Measurements from ENCODE around the gene DLL4.
"Not testable (repeated sequence)": the region's sequence is repeated elsewhere in the genome, so short reads cannot be mapped to it uniquely, and the experiment has no call there.

DLL4 gene

DNA sequence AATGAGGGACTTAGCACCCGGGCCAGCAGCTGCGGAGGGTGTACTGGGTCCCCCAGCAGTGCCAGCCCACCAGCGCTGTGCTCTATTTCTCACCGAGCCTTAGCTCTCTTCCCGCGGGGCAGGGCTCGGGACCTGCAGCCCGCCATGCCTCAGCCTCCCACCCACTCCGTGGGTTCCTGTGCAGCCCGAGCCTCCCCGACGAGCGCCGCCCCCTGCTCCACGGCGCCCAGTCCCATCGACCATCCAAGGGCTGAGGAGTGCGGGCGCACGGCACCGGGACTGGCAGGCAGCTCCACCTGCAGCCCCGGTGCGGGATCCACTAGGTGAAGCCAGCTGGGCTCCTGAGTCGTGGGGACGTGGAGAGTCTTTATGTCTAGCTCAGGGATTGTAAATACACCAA is 32.6 kb downstream of the DLL4 start:
- DNase-seq, result not testable (repeated sequence)

DNA sequence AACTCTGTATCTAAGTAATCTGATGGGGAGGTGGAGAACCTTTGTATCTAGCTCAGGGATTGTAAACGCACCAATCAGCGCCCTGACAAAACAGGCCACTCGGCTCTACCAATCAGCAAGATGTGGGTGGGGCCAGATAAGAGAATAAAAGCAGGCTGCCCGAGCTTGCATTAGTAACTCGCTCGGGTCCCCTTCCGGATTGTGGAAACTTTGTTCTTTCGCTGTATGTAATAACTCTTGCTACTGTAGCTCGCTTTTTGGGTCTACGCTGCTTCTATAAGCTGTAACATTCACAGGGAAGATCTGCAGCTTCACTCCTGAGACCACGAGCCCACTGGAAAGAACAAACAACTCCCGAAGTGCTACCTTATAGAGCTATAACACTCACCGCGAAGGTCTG is 33.2 kb downstream of the DLL4 start:
- not testable (repeated sequence) for DNase-seq

DNA sequence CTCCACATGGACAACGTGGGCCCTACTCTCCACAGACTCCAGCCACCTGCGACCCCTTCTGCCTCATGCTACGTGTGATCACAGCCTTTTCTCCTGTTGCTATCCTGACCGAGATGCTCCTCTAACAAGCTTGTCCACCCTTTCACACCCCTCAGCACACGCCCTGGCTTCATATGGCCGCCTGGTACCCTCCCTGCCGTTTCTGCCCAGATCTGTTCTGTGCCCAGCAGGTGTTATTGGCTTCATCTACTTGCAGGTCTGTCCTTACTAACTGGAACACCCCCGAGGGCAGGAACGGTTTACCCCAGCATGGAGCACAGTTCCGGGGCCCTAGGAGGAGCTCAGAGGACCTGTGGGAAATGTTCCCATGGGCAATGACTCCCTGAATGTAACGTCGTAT is 34.1 kb downstream of the DLL4 start:
- no peak for DNase-seq

DNA sequence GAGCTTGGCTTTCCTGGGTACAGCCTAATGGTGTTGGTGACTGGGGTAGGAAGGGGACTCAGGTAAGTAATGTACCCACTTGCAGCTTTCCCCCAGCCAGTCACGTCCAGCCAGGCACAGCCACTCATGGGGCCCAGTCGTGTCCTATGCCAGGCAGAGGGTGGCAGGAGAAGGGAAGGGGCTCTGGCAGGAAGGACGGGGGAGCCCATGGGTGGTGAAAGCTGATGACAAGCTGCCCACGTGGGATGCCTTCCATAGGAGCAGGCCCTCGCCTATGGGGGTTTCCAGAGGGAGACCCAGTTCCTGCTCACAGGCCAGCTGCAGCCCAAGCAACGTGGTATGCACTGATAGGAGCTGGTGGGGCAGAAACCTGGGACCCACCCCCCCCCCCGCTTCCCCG is 34.9 kb downstream of the DLL4 start:
- no peak for DNase-seq

DNA sequence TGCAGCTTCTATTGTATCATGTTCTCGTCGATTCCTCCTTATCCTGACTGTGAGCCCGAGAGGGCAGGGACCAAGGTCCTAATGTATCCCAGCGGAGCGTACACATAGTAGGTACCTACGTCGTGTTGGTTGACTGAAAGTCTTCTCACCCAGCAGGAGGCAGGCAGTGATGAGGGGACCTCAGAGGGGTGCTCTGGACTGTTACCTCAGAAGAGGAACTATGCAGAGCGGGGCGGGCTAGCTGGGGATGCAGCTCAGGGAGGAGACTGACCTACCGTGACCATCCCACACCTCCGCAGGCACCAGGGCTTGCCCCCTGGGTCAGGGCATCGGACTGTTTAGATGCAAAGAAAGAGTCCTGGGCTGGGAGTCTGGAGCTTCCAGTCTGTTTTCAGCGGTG is 35.5 kb downstream of the DLL4 start:
- no peak for DNase-seq

DNA sequence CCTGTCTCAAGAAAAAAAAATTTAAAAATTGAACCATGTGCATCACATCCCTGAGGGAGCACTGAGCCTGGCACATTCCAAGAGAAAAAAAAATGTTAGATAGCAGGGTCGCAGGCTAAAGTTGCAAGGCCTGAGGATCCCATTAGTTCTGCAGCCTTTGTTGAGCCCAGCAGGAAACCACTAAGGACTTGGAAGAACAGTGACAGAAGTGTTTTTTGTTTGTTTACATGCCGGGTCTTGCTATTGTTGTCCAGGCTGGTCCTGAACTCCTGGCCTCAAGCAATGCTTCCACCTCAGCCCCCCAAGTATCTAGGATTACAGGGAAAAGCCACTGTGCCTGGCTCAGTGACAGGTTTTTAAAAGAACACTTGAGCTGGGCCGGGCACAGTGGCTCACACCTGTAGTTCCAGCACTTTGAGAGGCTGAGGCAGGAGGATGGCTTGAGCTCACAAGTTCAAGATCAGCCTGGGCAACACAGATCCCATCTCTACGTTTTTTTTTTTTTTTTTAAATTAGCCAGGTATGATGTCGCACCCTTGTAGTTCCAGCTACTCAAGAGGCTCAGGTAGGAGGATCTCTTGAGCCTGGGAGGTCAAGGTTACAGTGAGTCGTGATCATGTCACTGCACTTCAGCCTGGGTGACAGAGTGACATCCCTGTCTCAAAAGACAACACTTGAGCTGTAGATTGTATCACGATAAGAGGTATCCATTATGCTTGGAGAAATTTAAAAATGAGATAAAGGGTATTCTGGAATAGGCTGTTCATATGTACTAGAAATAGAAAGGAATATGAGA is 39.3 kb downstream of the DLL4 start:
- no peak for DNase-seq

DNA sequence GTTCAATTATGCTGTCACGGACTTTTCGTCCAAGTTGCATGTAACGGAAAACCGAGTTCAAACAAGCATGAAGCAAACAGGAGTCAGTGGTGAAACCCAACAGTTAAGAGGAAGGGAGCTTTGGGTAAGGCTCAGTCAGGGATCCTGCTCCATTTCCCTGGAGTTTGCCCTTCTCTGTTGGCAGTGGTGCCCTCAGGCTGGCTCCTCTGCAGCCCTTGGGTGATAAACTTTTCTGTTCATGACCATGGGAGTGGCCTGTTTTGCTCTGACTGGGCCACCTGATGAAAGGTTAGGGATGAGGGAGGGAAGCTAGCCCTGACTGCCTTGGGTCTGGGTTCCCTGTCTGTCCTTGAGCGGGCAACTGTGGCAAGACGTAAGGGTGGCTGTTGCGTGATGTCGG is 40.2 kb downstream of the DLL4 start:
- DNase-seq, result no peak

DNA sequence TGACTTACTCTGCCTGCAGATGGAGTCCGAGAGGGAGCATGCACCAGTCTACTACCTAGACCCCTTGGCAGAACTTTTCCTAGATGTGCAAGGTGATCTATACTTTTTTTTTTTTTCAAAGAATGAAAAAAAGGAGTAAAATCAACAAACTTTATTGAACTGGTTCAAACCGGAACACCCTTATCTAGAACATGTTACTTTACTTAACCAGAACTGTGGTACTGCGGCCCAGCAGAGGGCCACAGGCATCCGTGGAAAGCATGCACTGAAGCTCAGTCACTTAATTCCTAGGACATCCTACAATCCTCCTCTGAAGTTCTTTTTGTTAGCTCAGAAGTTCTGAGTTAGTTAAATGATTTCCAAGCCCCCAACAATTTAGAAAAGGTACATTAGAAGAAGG is 45.7 kb downstream of the DLL4 start:
- no peak for DNase-seq

DNA sequence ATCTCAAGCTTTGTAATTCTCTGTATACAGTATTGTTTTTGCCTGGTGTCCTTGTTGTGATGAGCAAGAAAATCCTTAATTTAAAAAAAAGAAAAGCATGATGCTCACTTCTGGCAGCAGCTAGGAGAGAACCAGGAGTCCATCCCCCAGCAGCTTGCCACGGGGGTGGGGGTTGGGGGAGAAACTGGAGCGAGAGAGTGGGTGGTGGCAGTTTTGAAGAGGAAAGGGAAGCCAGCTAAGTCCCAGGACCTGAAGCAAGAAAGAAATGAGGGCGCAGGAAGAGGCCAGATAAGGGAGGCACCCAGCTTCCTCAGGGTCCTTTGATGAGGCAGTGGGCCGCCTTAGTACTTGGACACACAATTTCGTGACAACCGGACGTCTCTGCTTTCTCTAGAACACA is 47.7 kb downstream of the DLL4 start:
- DNase-seq, result no peak

DNA sequence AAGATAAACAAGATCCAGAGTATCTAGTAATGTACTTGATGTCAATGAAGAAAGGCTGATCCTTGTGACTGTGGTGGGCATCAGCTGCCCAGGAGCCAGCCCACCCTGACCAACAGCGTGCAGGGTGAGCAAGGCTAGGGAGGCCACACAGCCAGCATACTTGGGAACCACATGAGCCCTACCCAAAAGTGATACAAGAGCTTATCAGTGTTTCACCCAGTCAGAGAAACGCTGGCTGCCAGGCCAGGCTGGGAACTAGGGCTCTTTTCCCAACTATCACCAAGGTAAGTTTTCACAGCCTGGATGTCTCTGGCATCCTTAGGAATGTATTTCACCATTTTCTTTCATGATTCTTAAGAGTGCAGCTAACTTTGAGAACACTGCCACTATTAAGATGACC is 49.0 kb downstream of the DLL4 start:
- DNase-seq, result no peak

DNA sequence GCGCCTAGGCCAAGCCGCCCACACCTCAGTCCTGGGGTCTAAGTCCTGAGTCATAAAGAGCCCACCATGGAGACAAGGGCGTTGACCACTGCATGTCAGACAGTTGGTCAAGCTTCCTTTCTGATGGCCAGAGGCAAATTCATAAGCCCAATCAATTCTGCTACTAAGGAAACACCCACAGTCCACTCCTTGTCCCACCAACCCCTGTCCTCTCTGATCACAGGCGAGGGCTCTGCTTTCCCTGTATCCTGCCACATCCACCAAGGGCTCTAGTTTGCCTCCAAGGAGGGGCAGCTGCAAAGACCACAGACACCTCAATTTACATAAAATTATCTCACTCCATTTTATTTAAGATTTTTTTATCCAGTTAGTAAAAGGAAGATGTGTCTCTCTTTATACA is 49.4 kb downstream of the DLL4 start:
- DNase-seq, result no peak

DNA sequence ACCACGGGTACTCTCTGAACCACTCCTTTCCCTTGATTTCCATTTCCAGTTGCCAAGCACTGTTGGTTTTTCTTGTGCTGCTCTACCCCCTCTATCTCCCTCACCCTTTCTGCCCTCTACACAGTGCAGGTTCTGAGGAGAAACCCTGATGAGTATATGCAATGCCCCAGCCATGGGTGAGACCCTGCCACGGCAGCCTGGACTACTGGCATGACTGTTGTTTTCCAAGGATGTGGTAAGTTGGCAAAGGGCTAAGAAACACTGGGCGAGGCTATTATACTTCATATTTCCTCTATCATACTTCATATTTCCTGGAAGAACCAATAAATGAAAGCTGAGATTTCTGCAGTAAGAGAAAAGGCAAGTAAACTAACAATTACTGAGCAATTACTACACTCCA is 52.0 kb downstream of the DLL4 start:
- DNase-seq, result no peak

DNA sequence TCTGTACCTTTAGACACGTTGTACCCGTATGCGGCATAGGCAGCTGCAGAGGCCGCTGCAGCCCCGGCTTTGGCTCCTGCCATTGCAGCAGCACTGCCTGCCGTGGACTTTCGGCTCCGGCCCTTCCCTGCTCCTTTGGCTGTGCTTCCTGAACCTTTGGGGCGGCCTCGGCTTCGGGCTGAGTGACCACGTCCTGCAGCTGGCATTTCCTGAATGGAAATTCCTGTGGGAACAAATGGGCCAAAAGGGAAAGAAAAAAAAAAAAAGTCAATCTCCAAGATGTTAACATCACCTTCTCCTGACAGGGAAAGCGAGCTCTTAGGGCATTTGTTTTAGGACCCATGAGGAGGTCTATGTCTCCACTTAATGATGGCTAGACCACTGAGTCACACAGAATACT is 53.7 kb downstream of the DLL4 start:
- DNase-seq, result no peak

DNA sequence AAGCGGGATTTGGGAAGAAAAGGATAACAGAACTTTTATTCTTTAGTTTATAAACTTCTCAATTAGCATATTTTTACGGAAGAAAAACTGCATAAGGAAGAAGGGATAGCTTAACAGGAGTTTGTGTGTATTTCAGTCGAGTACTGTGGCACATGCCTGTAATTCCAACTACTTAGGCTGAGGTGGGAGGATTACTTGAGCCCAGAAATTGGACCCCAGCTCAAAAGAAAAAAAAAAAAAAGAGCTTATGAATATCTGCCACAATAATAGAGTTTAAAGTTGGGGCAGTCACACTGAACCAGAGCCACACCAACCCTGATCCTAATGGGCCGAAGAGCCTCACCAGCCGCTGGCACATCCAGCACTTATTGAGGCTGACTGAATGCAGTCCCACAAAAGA is 55.3 kb downstream of the DLL4 start:
- no peak for DNase-seq

DNA sequence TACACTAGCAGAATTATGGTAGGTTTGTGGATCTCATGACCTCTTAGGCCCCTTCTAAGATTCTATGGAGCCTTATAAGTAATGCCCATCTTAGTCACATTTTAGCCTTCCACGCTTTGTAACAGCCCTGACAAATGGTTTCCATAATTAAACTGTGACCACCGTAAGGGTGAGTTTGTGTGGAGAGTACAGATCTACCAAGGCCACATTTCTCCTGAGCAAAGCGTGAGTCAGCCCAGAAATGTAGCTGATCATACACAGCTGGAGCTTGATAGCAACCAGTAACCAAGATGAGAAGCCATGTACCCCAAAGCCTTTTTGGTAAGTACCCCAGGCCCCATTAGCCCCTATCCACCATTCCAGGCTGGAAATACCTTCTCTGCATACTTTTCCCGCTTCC is 55.8 kb downstream of the DLL4 start:
- DNase-seq, result no peak

DNA sequence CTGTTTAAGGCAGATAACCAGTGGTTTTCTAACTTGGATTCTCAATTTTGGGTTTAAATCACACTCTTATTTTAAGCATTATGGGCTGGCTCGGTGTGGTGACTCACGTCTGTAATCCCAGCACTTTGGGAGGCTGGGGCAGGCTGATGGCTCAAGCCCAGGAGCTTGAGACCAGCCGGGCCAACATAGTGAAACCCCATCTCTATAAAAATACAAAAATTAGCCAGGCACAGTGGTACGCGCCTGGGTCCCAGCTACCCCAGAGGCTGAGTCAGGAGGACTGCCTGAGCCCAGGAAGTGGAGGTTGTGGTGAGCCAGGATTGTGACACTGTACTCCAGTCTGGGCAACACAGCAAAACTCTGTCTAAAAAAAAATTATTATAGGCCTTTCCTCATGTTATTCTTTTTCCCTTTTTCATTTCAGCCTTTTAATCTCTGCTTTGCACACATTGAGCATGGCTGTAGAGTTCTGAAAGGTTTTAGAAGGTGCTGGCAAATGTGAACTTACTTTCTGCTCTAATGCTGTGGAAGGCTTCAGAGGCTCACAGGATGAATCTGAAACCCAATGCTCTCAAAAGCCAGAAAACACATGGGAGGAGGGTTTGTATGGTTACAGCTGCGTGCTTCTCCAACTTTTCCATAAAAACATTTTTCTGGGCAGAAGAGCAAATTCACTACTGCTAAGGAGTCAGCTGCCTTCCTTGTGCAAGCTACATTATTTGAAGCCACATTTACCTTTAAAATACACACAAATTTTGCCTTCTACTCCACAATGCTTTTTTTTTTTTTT is 56.6 kb downstream of the DLL4 start:
- no peak for DNase-seq

DNA sequence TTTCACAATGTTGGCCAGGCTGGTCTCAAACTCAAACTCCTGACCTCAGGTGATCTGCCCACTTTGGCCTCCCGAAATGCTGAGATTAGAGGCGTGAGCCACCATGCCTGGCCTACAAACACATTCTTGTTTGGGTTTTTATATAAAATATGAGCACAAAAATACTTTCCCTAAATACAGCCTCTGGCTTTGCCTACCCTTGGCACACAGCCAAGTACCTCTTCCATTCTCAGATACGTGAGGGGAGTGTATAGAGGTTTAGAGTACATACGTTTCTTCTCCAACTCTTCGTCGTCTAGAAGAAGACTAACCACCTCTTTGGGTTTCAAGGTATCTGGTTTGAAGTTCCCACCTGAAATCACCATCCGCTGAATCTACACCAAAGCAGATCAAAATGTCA is 57.7 kb downstream of the DLL4 start:
- DNase-seq, result no peak

DNA sequence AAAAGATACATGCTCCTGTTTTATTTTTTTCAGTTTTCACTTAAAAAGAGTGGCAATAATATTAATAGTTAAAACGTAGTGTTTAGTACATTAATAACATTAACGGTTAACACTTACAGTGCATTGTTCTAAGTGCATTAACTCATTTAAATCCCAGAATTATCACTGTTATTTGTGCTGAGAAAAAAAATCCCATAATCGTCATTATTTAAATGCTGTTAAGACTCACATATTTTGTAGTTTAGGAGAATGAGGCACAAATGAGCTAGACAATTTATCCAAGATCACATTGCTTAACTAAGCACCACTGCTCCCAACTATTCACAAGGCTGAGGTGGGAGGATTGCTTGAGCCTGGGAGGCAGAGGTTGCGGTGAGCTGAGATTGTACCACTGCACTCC is 59.0 kb downstream of the DLL4 start:
- no peak for DNase-seq
